TTC549 (cell line): Measurements from ENCODE around the gene STXBP5.
"Not testable (repeated sequence)": the region's sequence is repeated elsewhere in the genome, so short reads cannot be mapped to it uniquely, and the experiment has no call there.

Experiments used
- FAIRE-seq: peaks from 2 replicates; lab custom pipeline; 2012; peaks lifted over from hg19 to GRCh38; lab: Jason Lieb, UNC

Gene STXBP5

DNA sequence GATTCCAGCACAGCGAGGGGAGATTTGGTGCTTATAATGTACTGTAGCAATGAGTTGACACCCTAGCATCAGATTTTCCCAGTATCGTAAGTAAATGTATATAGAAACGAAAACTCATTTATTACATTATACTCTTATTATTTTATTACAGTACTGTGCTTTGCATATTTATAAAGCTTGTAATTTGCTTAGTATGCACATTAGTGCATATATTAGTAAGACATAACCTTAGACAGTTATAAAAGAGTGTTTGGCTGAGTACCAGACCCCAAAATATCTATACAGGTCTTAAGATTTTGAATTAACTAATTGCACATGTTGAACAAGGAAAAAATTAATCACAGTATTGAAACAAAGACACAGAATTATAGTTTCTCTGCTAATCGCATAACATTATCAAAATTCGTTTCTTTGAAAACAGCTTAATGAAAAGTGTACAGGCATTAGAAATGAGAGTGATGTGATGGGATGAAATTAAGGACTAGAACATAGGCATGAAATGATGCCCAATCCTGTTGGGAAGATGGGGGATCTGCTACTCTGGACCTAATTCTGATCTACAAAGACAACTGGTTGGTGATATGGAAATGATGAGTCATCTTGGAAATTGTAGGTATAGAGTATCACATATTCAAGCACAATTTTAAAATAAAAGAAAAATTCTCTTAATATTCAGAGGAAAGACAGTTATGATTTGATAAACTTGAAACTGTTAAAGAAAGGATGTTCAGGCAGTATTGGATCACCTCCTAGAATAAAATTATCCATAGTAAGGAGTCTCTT is 42.8 kb downstream of the STXBP5 start:
- no peak for FAIRE-seq

DNA sequence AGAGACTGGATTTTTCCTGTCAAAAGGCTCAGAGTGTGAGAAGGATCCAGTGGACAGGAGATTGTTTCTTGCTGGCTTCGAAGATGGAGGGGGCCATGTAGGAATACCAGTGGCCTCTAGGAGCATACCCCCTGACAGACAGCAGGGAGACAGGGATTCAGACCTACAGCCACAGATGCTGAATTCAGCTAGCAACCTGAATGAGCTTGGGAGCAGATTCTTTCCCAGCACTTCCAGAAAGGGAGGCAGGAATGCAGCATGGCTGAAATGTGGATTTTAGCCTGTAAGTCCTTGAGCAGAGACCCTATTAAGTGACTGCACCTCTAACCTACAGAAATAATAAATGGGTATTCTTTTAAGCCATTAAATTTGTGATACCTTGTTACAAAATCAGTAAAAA is 44.6 kb downstream of the STXBP5 start:
- no peak for FAIRE-seq

DNA sequence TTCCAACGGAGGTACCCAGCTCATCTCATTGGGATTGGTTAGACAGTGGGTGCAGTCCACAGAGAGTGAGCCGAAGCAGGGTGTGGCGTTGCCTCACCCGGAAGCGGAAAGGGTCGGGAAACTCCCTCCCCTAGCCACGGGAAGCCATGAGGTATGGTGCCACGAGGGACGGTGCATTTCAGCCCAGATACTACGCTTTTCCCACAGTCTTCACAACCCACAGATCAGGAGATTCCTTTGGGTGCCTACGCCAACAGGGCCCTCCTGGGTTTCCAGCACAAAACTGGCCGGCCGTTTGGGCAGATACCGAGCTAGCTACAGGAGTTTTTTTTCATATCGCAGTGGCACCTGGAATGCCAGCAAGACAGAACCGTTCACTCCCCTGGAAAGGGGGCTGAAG is 46.9 kb downstream of the STXBP5 start:
- FAIRE-seq, result no peak

DNA sequence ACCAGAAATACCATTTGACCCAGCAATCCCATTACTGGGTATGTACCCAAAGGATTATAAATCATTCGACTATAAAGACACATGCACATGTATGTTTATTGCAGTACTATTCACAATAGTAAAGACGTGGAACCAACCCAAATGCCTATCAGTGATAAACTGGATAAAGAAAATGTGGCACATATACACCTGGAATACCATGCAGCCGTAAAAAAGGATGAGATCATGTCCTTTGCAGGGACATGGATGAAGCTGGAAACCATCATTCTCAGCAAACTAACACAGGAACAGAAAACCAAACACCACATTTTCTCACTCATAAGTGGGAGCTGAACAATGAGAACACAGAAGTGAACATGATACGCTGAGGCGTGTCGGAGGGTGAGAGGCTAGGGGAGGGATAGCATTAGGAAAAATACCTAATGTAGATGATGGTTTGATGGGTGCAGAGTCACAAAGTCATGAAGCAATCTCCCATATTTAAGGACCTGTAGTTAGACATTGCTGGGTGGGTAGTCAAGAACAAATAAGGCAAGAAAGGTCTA is 50.8 kb downstream of the STXBP5 start:
- FAIRE-seq, result not testable (repeated sequence)

GRCh38 chr6:147255948-147256674 is 51.9 kb downstream of the STXBP5 start:
- FAIRE-seq, result no peak

DNA sequence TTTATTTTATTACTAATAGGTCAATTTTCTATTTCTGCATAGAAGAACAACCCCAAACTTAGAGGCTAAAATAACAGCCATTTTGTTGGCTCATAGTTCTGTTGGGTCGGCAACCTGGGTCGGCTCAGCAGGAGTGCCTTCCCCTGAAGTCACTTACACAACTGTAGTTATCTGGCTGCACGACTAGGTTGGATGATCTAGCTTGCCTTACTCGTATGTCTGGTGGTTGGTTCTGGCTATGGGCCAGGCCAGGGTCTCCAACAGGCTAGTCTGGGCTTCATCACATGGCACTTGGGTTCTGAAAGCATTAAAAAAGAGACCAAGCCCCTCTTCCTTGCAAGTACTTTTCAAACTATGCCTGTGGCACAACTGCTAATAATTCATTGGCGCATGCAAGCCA is 53.5 kb downstream of the STXBP5 start:
- no peak for FAIRE-seq

DNA sequence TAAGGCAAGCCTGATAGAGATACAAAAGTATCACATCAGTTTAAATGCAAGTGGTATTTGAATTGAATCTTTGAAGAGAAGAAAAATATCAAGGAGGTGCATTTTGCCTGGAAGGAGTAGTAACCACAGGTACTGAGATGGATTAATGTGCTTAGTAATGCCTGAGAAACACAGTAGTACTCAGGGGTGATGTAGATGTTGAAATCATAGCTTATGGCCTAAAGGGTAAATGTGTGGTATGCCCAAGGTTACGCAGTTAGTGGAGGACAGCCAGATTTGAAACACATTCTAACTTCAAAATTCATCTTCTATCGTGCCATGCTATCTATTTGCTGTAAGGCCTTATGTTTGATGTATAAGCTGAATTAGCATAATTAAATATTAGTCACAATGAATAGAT is 55.9 kb downstream of the STXBP5 start:
- no peak for FAIRE-seq

DNA sequence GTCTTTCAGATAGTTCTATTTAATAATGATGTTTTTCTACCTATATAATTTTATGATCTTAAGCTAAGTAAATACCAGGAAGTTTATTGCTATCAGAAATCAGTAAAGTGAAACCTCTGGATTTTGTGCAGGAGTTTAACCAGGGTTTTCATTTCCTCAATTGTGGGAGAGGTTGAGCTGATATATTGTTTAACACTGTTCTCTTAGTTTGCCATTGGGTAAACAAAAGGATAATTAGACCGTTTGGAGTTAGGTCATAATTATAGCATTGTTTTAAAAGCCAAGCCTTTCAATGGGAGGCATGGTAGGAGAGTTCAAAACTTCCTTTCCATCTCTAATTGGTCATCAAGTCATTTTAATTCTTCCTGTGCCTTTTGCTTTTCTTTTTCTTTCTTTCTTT is 58.7 kb downstream of the STXBP5 start:
- no peak for FAIRE-seq

DNA sequence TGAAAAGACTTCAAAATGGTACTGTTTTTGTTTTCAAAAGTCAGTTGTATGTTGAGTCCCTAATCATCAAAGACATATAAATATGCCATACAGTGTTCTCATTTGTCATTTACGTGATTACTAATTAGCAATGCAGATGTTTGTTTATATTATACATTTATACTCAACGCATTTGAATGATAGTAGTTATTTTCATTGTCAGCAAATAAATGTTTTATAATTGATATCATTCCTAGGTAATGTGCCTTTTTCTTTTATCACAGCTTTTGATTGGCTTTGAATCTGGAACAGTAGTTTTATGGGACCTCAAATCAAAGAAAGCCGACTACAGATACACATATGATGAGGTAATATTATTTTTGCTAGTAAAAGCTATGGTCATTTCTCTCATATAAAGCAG is 62.6 kb downstream of the STXBP5 start:
- FAIRE-seq, result no peak

GRCh38 chr6:147267658-147268057 is 63.4 kb downstream of the STXBP5 start:
- no peak for FAIRE-seq

- no peak for FAIRE-seq
Observed at GRCh38 chr6:147268254-147268653, 64.0 kb downstream of the STXBP5 start.

- no peak for FAIRE-seq
Observed at GRCh38 chr6:147274012-147274411, 69.8 kb downstream of the STXBP5 start.

DNA sequence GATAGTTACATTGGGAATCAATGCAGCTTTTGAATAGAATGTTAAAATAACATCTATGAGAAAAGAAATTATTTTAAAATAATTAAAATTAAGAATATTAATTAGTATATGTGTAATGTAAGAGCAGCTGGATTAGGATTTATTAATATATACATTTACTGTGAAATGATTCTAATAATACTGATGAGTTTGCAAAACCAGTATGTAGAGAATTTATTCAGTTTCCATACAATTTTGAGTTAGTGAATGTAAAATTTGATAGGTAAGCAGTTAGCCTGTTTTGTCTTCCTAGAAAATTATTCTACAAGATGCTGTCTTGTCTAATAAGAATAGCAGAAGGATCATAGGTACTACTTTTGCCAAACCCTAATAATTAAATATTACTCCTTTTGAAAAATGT is 70.6 kb downstream of the STXBP5 start:
- no peak for FAIRE-seq

GRCh38 chr6:147278891-147279290 is 74.7 kb downstream of the STXBP5 start:
- FAIRE-seq, result no peak

- no peak for FAIRE-seq
Observed at GRCh38 chr6:147279427-147279826, 75.2 kb downstream of the STXBP5 start.

GRCh38 chr6:147281895-147282565 is 77.8 kb downstream of the STXBP5 start:
- no peak for FAIRE-seq

- no peak for FAIRE-seq
Observed at GRCh38 chr6:147282566-147282959, 78.3 kb downstream of the STXBP5 start.

DNA sequence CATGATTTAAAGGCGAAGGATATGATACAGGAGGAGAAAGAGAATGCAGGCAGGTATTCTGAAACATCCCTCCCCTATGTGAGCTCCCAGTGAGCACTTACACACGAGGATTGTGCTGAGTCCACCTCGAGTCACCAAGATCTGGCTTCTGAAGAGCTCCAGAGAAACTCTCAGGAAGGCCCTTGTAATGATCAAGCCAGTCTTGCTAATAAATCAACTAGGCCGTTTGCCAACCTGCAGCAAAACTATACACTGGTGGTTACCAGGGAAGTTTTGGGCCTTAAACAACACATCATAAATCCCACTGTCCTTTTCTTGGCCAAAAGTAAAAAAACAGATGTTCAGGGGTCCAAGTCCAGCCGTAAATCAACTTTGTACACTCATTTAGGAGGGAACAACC is 79.2 kb downstream of the STXBP5 start:
- no peak for FAIRE-seq

DNA sequence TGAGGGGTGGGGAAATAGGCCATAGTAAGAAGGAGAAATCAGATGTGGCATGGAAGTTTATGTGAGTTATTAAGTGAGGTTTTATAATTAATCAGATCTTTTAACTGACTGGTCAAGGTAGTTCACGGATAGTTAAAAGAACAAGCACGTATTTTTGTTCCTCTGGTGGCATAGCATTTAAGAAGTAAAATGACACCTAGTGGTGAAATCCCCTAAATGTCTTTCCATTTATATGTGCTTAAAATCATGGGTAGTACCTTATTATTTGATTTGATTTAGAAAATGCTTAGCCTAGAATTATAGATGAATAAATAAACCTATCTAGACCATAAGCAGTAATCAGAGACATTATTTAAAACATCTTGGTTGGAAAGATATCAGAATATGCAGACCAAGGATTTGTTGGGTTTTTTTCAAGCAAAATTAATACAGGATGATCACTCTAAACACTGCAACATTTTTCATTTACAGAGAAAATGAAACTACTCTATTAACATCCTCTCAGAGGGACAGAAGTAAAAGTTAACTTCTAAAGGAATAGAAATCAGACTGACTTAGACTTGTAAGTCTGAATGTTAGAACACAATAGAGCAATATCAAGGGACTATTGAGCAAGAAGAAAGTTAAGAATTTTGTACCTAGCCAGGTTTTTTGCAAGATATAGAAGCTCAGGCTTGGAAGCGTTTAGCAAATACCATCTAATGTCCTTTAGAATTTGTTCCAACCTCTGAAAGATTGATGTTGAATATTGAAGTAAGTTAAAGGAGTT is 81.1 kb downstream of the STXBP5 start:
- peak; percentile 82 for FAIRE-seq

DNA sequence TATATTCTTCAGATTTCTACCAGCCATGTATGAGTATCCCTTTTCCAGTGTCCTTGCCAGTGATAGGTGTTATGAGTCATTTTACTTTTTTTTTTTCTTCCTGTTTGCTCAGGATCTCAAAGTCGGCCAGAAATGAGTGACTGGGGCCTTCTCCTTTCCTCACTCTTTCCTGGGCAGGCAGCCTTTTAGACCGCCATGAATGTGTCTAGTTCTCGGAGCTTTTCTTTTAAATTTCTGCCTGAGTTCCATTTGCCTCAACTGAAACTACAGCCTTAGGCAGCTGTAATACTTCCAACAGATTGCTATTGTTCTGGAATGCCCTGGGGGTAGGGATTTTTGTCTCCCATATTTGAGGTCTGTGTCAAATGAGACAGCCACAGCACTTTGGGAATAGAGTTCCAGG is 83.7 kb downstream of the STXBP5 start:
- FAIRE-seq, result no peak

DNA sequence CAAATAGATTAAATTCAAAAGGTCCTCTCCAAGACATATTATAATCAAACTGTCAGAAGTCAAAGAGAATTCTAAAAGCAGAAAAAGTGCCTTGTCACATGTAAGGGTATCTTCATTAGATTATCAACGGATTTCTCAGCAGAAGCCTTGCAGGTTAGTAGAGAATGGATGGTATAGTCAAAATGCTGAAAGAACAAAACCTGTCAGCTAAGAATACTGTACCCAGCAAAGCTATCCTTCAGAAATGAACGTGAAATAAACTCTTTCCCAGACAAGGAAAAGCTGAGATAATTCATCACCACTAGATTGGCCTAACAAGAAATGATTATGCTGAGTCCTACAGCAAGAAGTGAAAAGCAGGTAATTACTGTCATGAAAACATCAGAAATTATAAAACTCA is 92.9 kb downstream of the STXBP5 start:
- FAIRE-seq, result no peak

DNA sequence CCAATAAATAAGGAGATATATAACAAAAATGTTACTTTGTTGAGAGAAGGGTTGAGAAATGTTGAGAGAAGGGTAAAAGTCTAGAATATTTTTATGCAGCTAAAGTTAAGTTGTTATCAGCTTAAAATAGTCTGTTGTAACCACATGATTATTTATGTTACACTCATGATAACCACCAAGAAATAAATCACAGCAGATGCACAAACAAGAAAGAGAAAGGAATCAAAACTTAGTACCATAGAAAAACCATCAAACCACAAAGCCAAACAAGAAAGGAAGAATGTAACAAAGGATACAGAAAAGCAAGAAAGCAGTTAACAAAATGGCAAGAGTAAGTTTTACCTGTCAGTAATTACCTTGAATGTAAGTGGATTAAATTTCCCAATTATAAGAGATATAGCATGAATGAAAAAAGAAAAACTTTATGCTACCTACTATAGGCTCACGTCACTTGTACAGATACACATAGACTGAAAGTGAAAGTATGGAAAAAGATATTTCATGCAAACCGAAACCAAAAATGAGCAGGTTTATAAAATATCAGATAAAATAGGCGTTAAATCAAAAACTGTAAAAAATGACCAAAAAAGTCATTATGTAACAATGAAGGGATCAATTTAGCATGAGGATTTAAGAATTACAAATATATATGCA is 93.6 kb downstream of the STXBP5 start:
- FAIRE-seq, result no peak
